ENCODE data around the gene CDRT15.

- TF ChIP-seq, protein P1, sequence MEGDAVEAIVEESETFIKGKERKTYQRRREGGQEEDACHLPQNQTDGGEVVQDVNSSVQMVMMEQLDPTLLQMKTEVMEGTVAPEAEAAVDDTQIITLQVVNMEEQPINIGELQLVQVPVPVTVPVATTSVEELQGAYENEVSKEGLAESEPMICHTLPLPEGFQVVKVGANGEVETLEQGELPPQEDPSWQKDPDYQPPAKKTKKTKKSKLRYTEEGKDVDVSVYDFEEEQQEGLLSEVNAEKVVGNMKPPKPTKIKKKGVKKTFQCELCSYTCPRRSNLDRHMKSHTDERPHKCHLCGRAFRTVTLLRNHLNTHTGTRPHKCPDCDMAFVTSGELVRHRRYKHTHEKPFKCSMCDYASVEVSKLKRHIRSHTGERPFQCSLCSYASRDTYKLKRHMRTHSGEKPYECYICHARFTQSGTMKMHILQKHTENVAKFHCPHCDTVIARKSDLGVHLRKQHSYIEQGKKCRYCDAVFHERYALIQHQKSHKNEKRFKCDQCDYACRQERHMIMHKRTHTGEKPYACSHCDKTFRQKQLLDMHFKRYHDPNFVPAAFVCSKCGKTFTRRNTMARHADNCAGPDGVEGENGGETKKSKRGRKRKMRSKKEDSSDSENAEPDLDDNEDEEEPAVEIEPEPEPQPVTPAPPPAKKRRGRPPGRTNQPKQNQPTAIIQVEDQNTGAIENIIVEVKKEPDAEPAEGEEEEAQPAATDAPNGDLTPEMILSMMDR (IDR thresholded peaks at IDR 0.05): no peak
- no peak for TF ChIP-seq POLR2A (IDR thresholded peaks at IDR 0.05)
Observed at GRCh38 chr17:14282726-14283125, 46.1 kb upstream of the CDRT15 start.

All from esophagus squamous epithelium (tissue), 4 donors.